CD4-positive, alpha-beta T cell treated with Interleukin-4 for 4 hours (primary cell): ENCODE measurements around the gene ZC3H18.
A peak's percentile ranks its signal among the peaks of the same experiment; 100 is the strongest.

Experiments
- DNase-seq: peaks from one replicate; pipeline ENCODE4 v3.0.0-alpha.2; 2020

ZC3H18 gene

DNA sequence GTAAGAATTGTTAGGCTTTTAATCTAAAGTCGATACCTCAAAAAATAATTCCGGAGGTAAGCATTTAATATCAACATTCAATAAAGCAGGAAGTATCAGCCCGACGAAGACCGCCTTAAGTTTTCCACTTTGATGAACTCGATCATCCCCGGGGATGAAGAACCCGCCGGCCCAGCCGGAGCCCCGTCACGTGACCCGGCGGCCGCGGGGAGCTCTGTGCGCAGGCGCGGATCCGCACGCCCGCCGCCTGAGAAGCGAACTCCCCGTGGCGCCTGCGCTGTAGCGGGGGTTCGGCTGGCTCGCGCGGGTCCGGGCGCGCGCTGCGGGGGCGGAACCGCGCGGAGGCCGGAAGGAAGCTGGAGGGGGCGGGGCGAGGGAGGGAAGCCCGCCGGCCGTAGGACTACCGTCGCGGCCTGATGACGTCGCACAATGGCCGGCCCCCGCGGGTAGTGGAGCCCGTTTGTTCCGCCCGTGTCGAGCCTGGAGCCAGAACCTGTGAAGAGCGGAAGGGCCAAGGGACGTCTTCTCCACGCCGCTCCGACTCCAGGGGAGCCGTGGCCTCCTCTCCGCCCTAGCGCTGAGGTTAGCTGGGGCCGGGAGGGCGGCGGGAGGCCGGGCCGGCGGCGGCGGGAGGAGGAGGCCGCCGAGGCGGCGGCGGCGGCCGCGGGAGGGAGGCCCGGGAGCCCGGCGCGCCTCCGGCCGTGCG, at the start of gene ZC3H18:
Gene ZC3H18 (plus strand): TSS at position 419 of the 706 bp plus-strand sequence. CDS start 6,721 bp downstream, outside the sequence.
- DNase-seq: peak; percentile 95

DNA sequence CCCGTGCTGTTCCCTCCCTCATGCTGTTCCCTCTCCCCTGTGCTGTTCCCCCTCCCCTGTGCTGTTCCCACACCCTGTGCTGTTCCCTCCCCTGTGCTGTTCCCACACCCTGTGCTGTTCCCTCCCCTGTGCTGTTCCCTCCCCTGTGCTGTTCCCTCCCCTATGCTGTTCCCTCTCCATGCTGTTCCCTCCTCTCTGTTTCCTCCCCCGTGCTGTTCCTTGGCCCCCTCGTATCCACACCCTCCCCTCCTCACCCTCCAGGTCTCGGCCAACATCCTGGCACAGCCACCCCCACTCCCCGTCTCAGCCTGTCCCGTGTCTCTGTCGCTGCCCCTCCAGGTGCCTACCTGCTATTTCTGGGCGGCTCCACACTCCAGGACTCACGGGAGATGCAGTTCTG, 48.5 kb upstream of the ZC3H18 start:
- no peak for DNase-seq

DNA sequence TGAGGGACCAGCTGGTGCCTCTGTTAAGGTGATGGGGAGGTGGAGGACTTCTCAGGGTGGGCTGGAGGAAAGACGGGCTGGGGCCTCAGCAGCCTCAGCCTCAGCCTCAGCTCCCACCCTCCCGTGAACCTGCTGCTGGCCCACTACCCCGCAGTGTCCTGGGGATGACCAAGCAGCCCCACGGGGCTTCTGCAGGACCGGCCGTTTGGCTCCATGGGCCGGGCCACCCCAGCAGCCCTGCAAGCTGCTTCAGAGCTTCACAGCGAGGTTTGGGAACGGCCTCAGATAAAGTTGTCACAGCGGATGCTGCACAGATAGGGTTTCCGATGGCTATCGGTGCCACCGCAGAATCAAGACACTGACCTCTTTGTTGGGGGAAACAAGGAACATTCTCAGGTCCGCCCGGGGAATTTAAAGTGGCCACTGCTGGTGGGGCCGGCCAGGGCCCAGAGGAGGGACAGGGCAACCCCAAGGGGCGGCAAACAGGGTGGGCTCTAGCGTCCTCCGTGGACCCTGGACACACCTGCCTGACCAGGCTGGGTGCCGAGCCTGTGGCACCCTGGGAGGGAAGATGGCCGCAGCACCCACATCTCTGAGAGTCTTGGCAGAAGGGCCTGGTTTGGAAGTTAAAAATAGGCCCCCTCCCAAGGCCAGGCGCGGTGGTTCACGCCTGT, 47.8 kb upstream of the ZC3H18 start:
- DNase-seq: no peak

DNA sequence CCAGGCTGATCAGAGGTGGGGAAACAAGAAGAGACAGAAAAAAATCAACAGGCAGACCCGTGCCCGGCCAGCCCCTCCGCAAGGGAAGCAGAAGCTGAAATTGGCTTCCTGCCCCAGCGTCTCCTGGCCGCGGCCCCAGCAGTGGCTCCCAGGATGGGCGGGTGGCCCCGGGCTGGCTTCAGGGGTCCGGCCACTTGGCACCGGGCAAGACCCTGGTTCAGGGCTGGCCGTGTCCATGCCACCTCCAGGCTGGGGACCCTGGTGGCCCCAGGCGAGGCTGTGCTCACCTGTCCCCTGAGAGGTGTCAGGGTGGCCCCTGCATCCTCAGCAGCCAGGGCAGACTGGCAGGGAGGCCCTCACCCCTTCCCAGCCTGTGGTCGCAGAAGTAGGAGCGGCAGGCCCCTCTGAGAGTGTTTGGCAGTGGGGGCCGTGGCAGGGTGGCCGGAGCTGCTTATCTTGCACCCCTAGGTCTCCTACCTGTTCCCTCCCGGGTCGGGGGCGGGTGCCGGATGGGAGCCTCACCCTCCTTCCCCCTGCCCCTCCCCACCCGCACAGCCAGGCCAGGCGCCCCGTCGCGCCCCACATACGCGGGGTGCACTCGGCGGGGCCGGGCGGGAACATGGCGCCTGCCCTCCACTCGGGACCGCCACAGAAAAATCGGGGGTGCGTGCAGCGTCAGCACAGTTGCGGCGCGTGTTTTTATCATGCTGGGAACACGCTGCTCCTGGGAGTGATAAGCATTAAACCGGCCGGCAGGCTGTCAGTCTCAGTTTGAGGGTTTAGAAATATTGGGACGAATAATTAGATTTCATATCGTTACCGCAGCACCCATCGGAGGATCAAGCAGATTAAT, 46.7 kb upstream of the ZC3H18 start:
- DNase-seq: no peak

DNA sequence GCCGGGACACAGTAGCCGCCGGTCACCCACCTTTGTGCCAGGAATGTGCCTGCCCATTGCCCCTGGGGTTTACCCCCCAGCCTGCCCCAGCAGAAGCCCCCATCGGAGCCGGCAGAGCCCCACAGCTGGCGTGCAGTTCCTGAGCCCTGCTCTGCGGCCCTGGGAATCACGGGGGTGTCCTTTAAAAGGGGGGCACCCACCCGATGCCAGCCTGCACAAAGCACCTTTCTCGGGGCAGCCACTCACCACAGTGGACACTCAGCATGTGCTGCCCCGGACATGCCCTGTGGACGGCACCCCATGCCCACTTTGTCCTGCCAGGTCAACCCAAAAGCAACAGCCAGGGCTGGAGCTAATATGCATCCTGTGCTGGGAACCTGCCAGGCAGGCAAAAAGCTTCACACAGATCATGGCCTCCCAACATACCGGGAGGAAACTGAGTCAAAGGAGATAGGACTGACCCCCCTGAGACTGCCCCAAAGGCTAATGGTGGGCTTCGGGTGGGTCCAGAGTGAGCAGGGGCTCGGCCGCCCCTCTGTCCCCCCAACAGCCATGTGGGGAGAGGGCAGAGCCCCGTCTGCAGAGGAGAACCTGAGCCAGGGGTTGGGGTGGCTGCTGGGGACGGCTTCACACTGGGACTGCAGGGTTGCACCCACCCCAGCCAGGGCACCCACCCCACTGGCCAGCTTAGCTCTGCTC, 45.8 kb upstream of the ZC3H18 start:
- no peak for DNase-seq

DNA sequence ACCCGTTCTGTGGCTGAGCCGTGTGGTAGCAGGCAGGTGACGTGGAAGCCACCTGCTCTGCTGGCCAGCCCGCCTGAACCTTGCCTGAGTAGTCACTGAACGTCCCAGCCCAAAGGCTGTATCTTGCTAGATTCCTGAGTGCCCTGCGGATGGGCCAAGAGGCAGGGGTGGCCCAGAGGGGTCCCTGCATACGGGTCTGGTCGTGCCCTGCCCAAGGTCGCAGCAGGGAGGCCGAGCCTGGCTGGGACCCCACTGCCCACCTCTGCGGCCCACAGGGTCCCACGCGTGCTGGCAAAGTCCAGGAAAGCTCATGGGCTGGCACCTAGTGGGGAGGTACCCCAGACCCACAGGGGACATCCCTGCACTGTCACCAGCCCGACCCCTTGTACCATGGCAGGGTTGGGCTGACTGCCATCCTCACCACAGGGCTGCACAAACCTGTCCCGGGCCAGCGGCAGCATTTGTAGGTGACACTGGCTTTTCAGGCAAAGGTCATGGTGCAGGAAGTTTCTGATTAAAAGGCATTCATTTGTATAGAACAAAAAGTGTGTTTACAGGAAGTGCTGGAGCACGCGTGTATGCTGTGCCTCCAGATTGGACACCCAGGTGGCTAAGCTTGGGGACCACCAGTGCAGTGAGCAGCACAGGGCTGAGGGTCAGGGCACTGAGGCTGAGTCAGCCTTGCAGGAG, 45.1 kb upstream of the ZC3H18 start:
- DNase-seq: no peak

DNA sequence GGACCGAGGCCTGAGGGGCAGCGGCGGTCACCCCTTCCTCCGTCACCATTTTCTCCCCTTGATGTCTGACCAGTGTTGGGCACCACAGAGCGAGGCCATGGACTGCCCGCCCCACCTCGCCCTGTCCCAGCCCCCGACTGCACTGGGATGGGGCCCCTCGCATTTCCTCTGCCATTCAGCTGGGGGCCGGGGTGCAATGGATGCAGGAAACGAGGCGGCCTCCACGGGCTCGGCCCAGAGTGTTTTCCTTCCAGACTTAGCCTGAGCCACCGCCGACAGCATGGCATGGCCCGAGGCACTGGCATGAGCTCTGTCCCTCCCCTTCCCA, 44.6 kb upstream of the ZC3H18 start:
- no peak for DNase-seq

DNA sequence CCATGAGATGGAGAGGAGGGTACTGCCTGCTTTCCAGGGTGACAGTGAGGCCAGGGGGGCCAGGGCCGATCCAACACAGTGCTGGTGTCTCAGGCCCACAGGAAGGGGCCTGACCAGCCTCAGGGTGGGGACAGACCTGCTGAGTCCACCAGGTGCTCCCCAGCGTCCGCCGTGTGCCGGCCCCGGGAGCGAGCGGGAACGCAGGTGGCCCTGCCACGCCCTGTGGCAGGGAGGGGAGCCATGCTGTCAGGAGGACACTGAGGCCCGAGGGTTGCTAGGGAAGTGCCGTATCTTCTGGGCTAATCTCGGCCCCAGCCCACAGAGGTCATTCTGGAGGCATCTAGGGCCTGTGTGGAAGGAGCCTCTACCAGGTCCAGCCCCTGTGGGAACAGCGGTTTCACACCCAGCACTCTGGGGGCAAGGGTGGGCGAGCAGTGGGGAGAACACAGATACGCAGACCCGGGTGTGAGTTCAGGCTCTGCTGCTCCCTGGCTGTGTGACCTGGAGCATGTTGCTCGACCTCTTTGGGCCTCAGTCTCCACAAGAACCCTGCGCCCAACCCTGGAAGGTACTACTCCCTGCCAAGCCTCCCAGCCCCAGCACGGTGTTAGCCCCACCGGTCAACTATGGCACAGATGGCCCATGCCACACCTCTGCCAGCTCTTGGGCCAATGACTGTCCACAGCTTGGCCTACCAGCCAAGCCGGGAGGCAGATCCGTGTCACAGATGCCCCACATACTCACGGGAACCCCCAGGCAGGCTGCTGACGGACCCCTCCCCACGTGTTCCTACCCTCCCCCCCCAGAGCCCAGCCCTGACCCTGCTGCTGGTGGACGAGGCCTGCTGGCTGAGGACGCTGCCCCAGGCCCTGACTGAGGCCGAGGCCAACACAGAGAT, 43.9 kb upstream of the ZC3H18 start:
- no peak for DNase-seq

DNA sequence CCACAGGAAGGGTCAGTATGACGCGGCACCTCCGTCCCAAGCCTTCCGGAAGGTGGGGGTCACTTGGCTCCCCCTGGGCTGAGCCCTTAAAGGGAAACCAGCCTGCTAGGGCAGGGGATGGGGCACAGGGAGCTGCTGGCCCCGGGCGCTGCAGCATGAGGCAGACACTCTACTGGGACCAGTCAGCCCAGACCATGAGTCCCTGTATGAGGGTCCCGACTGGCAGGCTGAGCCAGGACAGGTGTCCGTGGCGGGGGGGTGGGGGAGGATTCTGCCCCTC, 43.4 kb upstream of the ZC3H18 start:
- no peak for DNase-seq

DNA sequence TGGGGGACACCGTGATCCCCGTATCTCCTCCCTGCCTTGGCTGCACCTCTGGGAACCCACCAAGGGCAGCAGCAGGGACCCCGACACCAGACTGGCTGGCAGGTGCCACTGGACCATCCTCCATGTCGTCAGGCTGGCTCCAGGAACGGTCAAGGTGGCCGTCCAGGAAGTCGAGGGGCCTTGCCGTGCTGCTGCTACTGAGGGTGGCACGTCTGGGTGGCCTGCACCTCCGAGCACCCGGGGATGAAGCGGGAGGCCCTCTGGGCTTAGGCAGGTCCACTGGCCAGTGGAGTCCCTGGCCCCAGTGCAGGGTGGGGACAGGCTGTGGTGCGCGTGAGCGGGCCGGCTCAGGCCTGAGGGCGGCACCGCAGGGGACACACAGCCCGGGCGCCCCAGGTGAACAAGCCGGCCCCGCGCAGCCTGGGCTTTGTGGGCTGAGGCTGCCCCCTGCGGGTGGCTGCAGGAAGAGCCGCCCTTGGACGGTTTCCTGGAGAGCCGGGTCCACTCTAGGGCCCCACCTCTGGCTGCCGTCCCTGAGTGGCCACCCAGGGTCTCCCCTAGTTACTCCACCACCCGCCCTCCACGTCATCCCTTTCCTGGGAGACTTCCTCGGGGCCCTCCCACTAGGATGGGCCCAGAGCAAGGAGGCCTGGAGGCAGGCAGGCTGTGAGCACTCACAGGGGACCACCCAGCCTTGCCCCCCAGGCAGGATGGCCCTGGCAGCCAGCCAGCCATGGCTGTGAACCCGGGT, 42.8 kb upstream of the ZC3H18 start:
- peak; percentile 49 for DNase-seq

DNA sequence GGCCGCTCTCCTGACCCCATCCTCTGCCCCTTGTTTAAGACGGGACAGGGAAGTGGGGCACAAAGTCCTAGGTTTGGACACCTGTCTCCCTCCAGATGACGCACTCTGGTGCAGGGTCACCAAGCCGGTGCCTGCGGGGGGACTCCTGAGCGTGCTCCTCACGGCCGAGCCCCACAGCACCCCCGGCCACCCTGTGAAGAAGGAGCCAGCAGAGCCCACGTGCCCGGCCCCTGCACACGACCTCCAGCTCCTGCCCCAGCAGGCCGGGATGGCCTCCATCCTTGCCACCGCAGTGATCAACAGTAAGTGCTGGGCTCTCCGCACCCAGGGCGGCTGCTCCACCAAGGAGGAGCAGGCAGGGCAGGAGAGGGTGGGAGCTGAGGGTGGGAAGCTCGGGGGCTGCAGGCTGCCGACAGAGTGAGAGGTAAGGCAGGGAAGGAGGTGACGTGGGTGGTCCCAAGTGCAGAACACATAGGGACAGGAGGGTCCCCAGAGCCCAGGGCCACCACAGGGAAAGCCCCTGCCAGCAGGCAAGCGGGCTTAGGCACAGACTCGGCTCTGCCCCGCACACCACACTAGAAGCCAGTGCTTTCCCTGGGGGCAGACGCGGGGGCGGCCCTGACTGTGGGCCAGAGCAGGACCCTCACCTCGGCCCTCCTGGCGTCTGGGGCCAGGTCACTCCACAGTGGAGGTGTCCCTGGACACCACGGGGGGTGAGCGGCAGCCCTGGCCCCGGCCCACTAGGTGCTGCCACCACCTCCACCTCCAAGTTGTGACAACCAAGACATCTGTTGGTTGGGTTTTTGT, 42.1 kb upstream of the ZC3H18 start:
- no peak for DNase-seq

DNA sequence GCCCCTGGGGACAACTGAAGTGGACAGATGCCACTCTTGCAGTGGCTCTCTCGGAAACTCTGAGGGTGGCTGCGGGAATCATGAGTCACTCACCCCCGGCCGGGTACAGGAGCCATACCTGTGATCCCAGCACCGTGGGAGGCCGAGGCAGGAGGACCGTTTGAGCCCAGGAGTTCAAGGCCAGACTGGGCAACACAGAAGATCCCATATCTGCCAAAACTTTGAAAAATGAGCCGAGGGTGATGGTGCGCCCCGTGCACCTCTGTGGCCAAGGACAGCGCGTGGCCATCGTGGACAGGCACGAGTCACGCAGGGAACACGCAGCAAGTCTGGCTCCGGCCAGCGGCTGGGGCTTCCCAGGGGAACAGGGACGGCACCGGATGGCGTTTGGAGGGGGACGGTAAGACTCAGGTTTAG, 41.3 kb upstream of the ZC3H18 start:
- no peak for DNase-seq

DNA sequence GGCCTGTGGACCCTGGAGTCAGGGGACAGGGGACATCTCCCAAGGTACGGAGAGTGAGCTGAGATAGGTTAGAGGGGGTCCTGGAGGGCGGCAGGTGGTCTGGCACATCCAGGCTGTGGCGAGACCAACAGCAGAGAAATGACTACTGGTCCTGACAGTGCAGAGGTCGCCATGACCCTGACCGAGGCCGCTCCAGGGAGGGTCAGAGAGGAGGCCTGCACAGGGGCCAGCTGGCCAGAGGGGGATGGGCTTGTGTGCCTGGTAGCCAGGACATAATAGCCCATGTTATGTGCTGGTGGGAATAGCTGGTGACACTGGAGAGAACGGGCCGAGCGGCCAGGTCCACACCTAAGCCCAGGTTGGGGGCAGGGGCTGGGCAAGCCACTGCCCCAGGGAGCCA, 40.6 kb upstream of the ZC3H18 start:
- no peak for DNase-seq

DNA sequence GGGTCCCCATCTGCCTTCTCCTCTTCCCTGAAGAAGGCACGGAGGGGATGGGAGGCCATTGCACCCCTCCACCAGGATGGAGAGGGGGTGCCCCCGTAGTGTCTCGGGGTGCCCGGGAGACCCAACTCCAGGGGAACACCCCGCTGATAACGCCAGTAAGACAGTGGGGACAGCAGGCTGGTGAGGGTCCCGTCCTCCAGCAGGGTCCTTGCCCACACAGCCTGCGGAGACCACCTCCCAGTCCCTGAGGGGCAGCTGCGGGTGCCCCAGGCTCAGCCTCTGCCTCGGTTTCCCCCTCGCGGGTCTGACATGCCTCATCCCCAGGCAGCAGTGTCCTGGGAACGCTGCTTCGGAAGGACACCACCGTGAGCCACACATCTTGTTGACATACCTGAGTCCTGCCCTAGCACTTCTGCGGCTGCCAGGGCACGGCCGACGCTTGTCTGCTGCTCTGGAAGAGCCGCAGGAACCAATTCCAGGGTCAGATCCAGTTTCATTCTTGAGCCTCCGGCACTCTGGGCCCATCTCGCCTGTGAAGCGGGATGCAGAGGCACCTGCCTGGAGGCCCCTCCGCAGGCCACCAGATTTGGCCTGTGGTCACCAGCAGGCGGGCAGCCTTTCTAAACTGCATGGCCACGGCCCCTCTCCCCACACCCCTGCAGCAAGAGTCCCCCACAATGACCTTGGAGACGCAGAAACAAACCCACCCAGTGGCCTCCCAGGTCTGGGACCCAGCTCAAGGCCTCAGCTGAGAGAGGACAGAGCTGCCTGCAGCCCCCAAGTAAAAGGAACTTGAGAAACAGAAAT, 39.9 kb upstream of the ZC3H18 start:
- no peak for DNase-seq

DNA sequence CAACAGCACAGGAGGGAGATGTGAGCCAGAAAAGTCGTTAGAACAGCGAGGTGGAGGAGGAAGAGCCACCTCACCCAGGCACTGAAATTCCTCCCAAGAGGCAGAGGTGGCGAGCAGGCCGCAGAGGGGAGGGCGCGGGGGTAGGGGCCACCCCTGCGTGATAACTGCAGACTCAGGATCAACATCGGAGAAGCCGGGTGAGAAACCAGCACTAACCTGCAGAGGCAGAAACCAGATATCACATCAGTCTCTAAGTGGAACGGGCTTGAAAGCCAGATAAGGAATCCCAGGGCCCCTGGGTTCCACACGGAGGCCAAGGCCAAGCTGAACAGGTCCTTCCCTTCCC, 39.4 kb upstream of the ZC3H18 start:
- DNase-seq: no peak

DNA sequence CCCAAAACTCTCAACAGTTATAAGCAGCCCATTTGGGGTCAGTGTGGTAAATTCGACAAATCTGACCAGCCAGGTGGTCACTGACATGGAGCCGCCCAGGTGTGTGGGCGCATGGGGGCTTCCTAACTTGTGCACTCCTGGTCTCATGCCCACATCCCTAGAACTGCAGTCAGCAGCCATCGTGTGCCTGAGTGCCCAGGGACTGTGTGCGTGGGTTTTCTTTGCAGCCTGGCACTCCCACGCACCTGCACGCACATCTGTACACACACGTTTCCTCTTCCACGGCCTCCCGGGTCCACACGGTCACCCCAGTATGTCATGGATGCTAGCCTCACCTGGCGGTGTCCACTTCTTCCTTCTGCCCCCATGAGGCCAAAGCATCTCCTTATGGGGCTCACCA, 38.9 kb upstream of the ZC3H18 start:
- DNase-seq: no peak

DNA sequence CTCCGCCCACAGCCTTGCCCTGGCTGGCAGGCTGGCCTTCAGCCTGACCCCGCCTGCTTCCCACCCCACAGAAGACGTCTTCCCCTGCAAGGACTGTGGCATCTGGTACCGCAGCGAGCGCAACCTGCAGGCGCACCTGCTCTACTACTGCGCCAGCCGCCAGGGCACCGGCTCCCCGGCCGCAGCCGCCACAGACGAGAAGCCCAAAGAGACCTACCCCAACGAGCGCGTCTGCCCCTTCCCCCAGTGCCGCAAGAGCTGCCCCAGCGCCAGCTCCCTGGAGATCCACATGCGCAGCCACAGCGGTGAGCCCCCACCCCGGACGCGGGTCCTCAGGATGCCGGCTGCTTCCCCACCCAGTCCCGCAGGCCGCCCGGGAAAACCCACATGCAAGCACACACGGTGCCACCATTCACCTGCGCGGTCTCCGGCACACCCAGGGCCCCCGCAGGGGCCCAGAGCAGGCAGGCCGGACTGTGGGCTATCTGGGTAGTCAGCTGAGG, 38.2 kb upstream of the ZC3H18 start:
- DNase-seq: no peak

DNA sequence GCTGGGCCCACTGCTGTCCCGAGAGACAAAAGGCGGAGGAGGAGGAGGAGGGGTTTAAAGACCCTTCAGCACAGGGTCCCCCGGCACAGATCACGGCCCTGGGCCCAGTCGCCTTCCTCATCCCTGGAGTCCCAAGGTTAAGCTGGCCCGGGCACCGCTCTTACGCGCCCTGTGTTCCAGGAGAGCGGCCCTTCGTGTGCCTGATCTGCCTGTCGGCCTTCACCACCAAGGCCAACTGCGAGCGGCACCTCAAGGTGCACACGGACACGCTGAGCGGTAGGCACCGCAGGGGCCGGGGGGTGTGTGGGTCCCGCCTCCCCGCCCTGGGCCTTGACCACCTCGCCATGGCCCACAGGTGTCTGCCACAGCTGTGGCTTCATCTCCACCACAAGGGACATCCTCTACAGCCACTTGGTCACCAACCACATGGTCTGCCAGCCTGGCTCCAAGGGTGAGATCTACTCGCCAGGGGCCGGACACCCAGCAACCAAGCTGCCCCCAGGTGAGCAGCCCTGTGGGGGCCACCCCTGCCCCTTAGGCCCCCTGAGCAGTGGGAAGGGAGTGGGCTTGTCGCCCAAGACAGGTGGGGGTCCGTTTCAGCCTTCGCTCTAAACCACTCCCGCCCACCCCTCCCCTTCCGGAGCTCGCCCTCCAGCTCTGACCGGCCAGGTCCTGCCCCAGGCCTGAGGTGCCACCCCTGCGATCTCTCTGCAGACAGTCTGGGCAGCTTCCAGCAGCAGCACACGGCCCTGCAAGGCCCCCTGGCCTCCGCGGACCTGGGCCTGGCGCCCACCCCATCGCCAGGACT, 37.6 kb upstream of the ZC3H18 start:
- DNase-seq: no peak
